Gastrocnemius medialis (tissue), 4 donors: Measurements from ENCODE around the gene NTM. TPM values are rescaled to one million over a fixed set of nuclear protein-coding genes. Genes with fewer than 3 reads are reported as not detected.

Source experiments
- ATAC-seq, 2 donors: fragments of 150-250 bp; one replicate each; pipeline ENCODE4 v1.9.1; 2016
- DNase-seq, 2 donors: peaks; one replicate each; pipeline ENCODE4 v3.0.0-alpha.2; 2019
- H3K27ac ChIP-seq, 4 donors: fragments of 200-600 bp; sonication (generic); 1 replicate in 1 of 4; 2 replicates in 3 of 4; pipeline ENCODE4 v1.5.1; 2016 to 2018; ENCODE audit warnings: mild to moderate bottlenecking in 2 of 4, moderate library complexity in 1 of 4
- H3K27me3 ChIP-seq, 3 donors: fragments of 200-600 bp; sonication (generic) in 2 of 3; 1 replicate in 1 of 3; 2 replicates in 2 of 3; pipeline versions ENCODE4 v1.5.1 to v1.6.0; 2016 to 2019; ENCODE audit warnings: mild to moderate bottlenecking in 1 of 3, moderate library complexity in 1 of 3
- H3K36me3 ChIP-seq, 2 donors: fragments of 200-600 bp; sonication (generic) in 1 of 2; one replicate each; pipeline ENCODE4 v1.5.1; 2017 to 2018
- H3K4me1 ChIP-seq, 2 donors: fragments of 200-600 bp; sonication (generic) in 1 of 2; one replicate each; pipeline ENCODE4 v1.5.1; 2016 to 2017; ENCODE audit warnings: mild to moderate bottlenecking in 2 of 2
- H3K4me3 ChIP-seq, 4 donors: fragments of 200-600 bp; sonication (generic) in 3 of 4; 1 replicate in 1 of 4; 2 replicates in 3 of 4; pipeline ENCODE4 v1.5.1; 2016 to 2019; ENCODE audit warnings: mild to moderate bottlenecking in 2 of 4
- H3K9me3 ChIP-seq, 3 donors: fragments of 200-600 bp; sonication (generic) in 2 of 3; 1 replicate in 1 of 3; 2 replicates in 2 of 3; pipeline ENCODE4 v1.5.1; 2016 to 2019
- POLR2A ChIP-seq, 2 donors: fragments of 450-650 bp; IDR thresholded peaks; one replicate each; pipeline ENCODE4 v1.6.1; 2017; ENCODE audit warnings: antibody characterized with exemption in 2 of 2, mild to moderate bottlenecking in 2 of 2, moderate library complexity in 2 of 2
- in situ Hi-C, 4 donors: fragments of 200-750 bp; cut with MboI; loops; one replicate each; pipeline versions ENCODE4 v1.15.0 to v1.8.0; 2017; ENCODE audit warnings: low sequenced_read_pairs in 4 of 4
- intact Hi-C: fragments of 100-400 bp; cut with DNase I; formaldehyde crosslinking; loops from one replicate; pipeline ENCODE4 v1.15.1; 2023; ENCODE audit warnings: low total_unique reads
- total RNA-seq, 4 donors: library from RNA; depleted of rRNA; stranded (reverse); fragments of >200 nt; gene quantifications; one replicate each; pipeline versions ENCODE4 v1.1.0 to v1.2.3, GENCODE V29; 2016
- TF ChIP-seq, protein P1 (sequence below), 5 experiments: fragments of 450-650 bp in 3 of 5; fragments of 200-600 bp in 2 of 5; sonication (generic) in 2 of 5; IDR thresholded peaks in 4 of 5; conservative IDR thresholded peaks in 1 of 5; 1 replicate in 4 of 5; 2 replicates in 1 of 5; pipeline ENCODE4 v1.5.1; 2016 to 2019; ENCODE audit warnings: antibody characterized with exemption in 5 of 5, mild to moderate bottlenecking in 3 of 5, moderate library complexity in 3 of 5

The NTM gene
- total RNA-seq, 4 donors from 2014 or later = 0.69 TPM; not detected in 3

DNA sequence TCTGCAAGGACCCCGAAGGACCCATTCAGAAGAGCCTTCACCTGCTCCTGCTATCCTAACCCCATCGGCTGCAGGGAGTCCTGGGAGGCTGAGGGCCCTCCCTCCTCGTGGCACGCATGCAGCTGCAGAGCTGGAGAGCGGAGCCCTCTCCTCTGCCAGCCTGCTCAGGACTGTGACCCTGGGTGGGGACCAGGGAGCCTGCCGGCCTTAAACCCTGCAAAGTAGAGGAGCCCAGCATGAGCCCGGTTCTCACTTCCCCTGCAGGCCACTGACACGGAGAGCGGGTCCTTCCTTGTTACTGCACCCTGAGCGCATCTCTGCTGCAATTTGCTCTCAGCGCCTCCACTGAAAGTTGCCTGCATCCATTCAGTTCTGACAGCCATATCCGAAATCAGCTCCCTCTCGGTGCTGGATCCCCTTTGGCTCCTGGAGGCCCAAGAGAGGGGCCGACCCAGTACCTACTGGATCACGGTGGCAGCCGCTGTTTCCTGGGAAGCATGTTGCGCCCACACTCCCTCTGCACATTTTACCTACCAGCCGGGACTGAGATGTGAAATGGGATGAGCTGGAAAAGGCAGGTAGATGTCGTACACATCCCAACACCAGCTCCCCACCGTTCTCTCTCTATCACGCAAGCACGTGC is 312.1 kb downstream of the NTM start:
- in situ Hi-C loops (no loop called here), intact Hi-C loops (no loop called here)
- ATAC-seq = no peak
- H3K27ac ChIP-seq = no peak overlapping the region
- no peak overlapping the region for H3K4me3 ChIP-seq
- no peaks in the 10 kb centered on the region for H3K4me1 ChIP-seq
- H3K27me3 ChIP-seq = no peaks in the 10 kb centered on the region
- no peak for DNase-seq
- H3K36me3 ChIP-seq = no peaks in the 10 kb centered on the region
- no peaks in the 10 kb centered on the region for H3K9me3 ChIP-seq
- TF ChIP-seq, protein P1, sequence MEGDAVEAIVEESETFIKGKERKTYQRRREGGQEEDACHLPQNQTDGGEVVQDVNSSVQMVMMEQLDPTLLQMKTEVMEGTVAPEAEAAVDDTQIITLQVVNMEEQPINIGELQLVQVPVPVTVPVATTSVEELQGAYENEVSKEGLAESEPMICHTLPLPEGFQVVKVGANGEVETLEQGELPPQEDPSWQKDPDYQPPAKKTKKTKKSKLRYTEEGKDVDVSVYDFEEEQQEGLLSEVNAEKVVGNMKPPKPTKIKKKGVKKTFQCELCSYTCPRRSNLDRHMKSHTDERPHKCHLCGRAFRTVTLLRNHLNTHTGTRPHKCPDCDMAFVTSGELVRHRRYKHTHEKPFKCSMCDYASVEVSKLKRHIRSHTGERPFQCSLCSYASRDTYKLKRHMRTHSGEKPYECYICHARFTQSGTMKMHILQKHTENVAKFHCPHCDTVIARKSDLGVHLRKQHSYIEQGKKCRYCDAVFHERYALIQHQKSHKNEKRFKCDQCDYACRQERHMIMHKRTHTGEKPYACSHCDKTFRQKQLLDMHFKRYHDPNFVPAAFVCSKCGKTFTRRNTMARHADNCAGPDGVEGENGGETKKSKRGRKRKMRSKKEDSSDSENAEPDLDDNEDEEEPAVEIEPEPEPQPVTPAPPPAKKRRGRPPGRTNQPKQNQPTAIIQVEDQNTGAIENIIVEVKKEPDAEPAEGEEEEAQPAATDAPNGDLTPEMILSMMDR (IDR thresholded peaks at IDR 0.05 in 4 of 5, conservative IDR thresholded peaks at IDR 0.05 in 1 of 5) = no peak
- no peak for TF ChIP-seq POLR2A (IDR thresholded peaks at IDR 0.05)

DNA sequence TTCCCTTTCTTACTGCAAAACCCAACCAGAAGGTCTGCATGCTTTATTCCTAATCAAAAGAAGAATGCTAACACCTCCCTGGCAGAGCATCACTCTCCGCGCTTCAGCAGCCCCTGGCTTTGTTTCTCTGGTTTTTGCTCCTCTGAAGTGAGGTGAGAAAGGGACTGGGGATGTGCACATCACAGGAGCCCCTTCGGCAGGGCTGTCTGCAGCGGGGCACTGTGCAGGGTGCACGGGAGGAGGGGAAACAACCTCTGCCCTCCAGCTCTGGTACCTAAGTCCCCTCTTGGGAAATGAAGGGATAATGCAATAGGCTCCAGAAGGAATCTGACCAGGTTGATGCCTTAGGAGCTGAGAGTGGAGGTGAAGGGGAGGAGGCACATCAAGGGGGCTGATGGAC is 312.7 kb downstream of the NTM start:
- no peak for DNase-seq
- no peak for ATAC-seq
- no peaks in the 10 kb centered on the region for H3K27me3 ChIP-seq
- no peaks in the 10 kb centered on the region for H3K4me1 ChIP-seq
- no peaks in the 10 kb centered on the region for H3K36me3 ChIP-seq
- intact Hi-C loops = no loop called here
- in situ Hi-C loops = no loop called here
- no peak overlapping the region for H3K4me3 ChIP-seq
- no peak overlapping the region for H3K27ac ChIP-seq
- TF ChIP-seq POLR2A (IDR thresholded peaks at IDR 0.05) = no peak
- TF ChIP-seq, protein P1 (IDR thresholded peaks at IDR 0.05 in 4 of 5, conservative IDR thresholded peaks at IDR 0.05 in 1 of 5) = no peak
- no peaks in the 10 kb centered on the region for H3K9me3 ChIP-seq

DNA sequence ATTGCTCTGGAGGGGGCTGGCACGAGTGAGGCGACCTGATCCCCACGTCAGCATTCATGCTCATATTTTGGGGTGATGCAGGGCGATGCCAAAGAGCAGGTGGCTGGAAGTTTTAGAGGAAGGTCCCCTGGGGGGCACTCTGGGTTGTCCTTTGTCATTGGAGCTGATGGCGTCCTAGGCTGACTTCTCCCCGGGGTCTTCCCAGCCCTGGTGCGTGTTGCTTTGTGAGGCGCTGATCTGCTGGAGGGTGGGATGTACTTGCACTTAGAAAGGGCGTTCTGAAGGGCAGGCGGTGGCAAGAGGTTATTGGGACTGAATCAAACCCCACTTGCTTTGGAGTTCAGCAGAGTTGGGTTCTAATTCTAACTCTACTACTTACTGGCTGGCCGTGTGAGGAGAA is 313.3 kb downstream of the NTM start:
- intact Hi-C loops = no loop called here
- DNase-seq (no peak), ATAC-seq (no peak)
- in situ Hi-C loops = no loop called here
- H3K9me3 ChIP-seq = no peaks in the 10 kb centered on the region
- TF ChIP-seq, protein P1 (IDR thresholded peaks at IDR 0.05 in 4 of 5, conservative IDR thresholded peaks at IDR 0.05 in 1 of 5) = no peak
- no peak for TF ChIP-seq POLR2A (IDR thresholded peaks at IDR 0.05)
- H3K4me3 ChIP-seq = no peak overlapping the region
- H3K36me3 ChIP-seq = no peaks in the 10 kb centered on the region
- no peak overlapping the region for H3K27ac ChIP-seq
- H3K4me1 ChIP-seq = no peaks in the 10 kb centered on the region
- H3K27me3 ChIP-seq = no peaks in the 10 kb centered on the region

DNA sequence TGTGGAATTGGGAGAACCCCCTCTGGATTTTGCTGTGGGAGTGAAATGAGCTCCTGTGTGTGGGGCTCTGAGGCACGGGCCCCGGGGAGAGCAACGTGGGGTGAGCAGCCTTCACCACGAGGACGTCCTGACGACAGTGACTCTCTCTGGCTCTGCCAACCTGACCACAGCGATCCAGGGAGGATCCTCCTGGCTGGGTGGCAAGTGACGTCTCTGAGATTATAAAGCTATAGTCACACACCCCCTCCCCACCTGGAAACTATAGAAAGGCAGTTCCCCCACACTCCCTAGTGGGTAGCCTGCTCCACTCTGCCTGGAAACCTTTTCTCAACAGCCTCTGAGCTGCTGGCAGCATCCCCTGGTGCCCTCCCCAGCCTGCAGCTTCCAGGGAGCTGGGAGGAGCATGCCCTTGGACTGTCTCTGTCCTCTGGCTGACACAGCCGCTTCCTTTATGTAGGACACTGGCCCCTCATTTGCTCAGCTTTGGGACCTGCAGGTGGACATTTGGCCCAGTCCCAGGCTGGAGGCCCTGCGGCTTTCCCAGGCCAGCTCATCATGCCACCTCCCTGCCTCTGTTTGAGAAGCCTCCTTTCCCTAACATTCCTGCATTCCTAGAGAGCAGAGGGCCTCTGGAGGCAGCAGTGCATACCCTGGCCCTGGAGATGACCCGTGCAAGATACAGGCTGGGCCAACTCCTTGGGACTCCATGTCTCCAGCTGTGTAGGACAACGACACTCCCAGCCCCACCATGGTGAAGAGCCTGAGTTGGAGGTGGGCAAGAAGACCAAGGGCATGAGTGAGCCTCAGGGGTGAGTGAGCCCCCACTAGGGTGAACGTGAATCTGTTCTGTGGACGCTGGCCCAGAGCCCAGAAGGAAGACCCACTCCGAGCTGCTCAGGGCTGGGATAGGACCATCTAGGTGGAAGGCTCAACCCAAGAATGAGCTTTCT is 314.0 kb downstream of the NTM start:
- Histone ChIP-seq H3K36me3 (no peaks in the 10 kb centered on the region), H3K4me1 (no peaks in the 10 kb centered on the region), H3K4me3 (no peak overlapping the region), H3K27me3 (peaks cover 0 to 1% (median 0%) of the 10 kb centered on the region in 3 donors), H3K9me3 (no peaks in the 10 kb centered on the region), H3K27ac (no peak overlapping the region)
- in situ Hi-C loops (no loop called here), intact Hi-C loops (no loop called here)
- DNase-seq (no peak), ATAC-seq (no peak)
- no peak for TF ChIP-seq POLR2A (IDR thresholded peaks at IDR 0.05)
- TF ChIP-seq, protein P1 (IDR thresholded peaks at IDR 0.05 in 4 of 5, conservative IDR thresholded peaks at IDR 0.05 in 1 of 5) = no peak
